ENCODE data around the gene ZFHX3. TPM values are rescaled to one million over a fixed set of nuclear protein-coding genes. Genes with fewer than 3 reads are reported as not detected.

ZFHX3 gene
- total and polyA plus RNA-seq, 2 of the 8 experiments (the other 6 are each of a cell fraction or from before 2014, with no cell fraction given), result 0.08 to 0.99 TPM

- TF ChIP-seq, protein P1, sequence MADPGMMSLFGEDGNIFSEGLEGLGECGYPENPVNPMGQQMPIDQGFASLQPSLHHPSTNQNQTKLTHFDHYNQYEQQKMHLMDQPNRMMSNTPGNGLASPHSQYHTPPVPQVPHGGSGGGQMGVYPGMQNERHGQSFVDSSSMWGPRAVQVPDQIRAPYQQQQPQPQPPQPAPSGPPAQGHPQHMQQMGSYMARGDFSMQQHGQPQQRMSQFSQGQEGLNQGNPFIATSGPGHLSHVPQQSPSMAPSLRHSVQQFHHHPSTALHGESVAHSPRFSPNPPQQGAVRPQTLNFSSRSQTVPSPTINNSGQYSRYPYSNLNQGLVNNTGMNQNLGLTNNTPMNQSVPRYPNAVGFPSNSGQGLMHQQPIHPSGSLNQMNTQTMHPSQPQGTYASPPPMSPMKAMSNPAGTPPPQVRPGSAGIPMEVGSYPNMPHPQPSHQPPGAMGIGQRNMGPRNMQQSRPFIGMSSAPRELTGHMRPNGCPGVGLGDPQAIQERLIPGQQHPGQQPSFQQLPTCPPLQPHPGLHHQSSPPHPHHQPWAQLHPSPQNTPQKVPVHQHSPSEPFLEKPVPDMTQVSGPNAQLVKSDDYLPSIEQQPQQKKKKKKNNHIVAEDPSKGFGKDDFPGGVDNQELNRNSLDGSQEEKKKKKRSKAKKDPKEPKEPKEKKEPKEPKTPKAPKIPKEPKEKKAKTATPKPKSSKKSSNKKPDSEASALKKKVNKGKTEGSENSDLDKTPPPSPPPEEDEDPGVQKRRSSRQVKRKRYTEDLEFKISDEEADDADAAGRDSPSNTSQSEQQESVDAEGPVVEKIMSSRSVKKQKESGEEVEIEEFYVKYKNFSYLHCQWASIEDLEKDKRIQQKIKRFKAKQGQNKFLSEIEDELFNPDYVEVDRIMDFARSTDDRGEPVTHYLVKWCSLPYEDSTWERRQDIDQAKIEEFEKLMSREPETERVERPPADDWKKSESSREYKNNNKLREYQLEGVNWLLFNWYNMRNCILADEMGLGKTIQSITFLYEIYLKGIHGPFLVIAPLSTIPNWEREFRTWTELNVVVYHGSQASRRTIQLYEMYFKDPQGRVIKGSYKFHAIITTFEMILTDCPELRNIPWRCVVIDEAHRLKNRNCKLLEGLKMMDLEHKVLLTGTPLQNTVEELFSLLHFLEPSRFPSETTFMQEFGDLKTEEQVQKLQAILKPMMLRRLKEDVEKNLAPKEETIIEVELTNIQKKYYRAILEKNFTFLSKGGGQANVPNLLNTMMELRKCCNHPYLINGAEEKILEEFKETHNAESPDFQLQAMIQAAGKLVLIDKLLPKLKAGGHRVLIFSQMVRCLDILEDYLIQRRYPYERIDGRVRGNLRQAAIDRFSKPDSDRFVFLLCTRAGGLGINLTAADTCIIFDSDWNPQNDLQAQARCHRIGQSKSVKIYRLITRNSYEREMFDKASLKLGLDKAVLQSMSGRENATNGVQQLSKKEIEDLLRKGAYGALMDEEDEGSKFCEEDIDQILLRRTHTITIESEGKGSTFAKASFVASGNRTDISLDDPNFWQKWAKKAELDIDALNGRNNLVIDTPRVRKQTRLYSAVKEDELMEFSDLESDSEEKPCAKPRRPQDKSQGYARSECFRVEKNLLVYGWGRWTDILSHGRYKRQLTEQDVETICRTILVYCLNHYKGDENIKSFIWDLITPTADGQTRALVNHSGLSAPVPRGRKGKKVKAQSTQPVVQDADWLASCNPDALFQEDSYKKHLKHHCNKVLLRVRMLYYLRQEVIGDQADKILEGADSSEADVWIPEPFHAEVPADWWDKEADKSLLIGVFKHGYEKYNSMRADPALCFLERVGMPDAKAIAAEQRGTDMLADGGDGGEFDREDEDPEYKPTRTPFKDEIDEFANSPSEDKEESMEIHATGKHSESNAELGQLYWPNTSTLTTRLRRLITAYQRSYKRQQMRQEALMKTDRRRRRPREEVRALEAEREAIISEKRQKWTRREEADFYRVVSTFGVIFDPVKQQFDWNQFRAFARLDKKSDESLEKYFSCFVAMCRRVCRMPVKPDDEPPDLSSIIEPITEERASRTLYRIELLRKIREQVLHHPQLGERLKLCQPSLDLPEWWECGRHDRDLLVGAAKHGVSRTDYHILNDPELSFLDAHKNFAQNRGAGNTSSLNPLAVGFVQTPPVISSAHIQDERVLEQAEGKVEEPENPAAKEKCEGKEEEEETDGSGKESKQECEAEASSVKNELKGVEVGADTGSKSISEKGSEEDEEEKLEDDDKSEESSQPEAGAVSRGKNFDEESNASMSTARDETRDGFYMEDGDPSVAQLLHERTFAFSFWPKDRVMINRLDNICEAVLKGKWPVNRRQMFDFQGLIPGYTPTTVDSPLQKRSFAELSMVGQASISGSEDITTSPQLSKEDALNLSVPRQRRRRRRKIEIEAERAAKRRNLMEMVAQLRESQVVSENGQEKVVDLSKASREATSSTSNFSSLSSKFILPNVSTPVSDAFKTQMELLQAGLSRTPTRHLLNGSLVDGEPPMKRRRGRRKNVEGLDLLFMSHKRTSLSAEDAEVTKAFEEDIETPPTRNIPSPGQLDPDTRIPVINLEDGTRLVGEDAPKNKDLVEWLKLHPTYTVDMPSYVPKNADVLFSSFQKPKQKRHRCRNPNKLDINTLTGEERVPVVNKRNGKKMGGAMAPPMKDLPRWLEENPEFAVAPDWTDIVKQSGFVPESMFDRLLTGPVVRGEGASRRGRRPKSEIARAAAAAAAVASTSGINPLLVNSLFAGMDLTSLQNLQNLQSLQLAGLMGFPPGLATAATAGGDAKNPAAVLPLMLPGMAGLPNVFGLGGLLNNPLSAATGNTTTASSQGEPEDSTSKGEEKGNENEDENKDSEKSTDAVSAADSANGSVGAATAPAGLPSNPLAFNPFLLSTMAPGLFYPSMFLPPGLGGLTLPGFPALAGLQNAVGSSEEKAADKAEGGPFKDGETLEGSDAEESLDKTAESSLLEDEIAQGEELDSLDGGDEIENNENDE (IDR thresholded peaks at IDR 0.05; ENCODE audit: insufficient replicate concordance, low read length), result no peak
- TF ChIP-seq, protein P2, sequence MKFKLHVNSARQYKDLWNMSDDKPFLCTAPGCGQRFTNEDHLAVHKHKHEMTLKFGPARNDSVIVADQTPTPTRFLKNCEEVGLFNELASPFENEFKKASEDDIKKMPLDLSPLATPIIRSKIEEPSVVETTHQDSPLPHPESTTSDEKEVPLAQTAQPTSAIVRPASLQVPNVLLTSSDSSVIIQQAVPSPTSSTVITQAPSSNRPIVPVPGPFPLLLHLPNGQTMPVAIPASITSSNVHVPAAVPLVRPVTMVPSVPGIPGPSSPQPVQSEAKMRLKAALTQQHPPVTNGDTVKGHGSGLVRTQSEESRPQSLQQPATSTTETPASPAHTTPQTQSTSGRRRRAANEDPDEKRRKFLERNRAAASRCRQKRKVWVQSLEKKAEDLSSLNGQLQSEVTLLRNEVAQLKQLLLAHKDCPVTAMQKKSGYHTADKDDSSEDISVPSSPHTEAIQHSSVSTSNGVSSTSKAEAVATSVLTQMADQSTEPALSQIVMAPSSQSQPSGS (IDR thresholded peaks at IDR 0.05; ENCODE audit: low read length), result no peak
Measured at GRCh38 chr16:73027685-73028111, 20.2 kb downstream of the ZFHX3 start (continued).
